ENCODE data around the gene DVL2.

DVL2 gene

DNA sequence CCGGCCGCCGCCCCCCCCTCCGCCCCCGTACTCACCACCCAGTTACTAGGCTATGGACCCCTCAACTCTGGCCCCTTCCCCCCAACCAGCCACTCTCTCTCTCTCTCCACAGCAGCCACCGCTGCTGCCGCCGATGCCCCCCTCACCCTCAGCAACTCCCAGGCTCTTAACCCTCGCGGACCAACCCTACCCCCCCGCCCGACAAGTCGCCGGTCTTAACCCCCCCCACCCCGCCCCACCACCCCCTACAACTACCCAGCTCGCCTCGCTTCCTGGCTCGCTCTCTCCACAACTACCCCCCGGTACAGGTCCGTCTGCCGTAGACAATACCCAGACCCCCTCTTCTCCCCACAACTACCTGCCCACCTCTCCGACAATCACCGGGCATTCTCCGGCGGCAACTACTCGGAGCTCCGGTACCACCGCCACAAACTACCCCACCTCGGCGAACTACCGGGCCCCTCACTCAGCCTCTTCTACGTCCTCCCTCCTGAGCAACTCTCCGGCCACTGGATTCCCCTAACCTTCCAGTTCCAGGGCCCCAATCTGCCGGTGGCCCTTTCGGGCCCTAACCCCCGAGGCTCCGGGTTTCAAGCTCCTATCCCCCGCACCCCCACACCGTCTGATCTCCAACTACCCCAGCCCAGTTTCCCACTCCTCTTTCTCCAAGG lies 4.2 kb upstream of the DVL2 start:
- in situ Hi-C loops (cut with MboI; ENCODE audit: low sequenced_read_pairs) = no loop called here

- in situ Hi-C loops (cut with MboI; ENCODE audit: low sequenced_read_pairs) = no loop called here
Observed at GRCh38 chr17:7237761-7238419, 3.6 kb upstream of the DVL2 start.

DNA sequence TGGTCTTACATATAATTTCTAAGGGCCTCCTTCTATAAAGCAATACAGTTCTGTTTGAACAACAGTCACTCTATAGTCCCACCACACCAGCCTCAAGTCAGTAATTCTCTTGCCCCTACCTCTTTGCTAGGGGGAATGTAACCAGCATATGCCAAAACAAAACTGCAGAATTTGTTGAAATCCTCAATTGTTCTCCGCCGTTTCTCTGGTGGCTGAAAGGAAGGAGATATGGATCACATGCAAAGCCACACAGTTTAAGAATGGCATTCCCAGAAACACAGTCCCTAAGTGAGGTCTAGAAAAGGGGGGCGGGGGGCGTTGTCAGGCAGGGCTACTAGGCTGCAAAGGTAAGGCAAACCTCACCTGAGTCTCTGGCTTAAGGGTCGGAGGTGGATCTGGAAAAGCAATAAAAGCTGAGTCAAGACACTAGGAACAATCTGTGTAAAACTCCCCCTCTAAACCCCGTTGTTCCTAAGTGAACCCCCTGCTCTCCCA lies 3.0 kb upstream of the DVL2 start:
- in situ Hi-C loops (cut with MboI; ENCODE audit: low sequenced_read_pairs) = no loop called here

DNA sequence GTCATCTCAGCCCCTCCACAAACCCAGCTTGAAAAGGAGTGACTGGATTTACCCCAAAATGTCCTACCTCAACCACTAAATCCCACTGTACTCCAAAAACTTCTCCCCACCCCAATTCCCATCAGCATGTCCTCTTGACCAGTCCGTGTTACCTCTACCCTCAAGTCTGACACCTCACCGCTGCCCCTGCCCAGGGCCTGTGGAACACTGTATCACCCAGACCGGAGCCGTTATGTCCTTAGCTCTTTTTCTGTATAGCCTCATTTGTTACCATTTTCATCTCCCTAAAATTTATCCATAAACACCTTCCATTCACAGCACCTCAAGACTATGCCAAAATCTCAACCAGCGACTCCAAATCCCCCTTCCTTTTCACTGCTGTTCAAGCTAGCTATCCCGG lies 2.5 kb upstream of the DVL2 start:
- in situ Hi-C loops (cut with MboI; ENCODE audit: low sequenced_read_pairs) = no loop called here

- in situ Hi-C loops (cut with MboI; ENCODE audit: low sequenced_read_pairs) = no loop called here
Observed at GRCh38 chr17:7235693-7236665, 1.7 kb upstream of the DVL2 start.

DNA sequence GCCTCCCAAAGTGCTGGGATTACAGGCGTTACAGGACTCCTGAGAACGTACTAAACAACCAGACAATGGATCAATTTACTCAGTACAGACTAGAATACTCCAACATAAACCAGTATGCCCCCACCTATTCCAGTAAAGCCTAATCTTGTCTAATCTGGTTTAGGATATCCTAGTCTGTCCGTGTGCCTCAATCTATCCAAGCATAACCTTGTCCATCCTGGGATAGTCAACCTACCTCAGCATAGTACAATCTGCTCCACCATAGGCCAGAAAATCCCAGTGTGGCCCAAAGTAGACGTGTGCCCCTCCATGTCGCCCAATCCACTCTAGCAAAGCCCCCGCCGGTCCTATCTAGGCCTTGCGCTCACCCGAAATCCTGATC lies 625 bp downstream of the DVL2 start:
- in situ Hi-C loops (cut with MboI; ENCODE audit: low sequenced_read_pairs) = no loop called here

DNA sequence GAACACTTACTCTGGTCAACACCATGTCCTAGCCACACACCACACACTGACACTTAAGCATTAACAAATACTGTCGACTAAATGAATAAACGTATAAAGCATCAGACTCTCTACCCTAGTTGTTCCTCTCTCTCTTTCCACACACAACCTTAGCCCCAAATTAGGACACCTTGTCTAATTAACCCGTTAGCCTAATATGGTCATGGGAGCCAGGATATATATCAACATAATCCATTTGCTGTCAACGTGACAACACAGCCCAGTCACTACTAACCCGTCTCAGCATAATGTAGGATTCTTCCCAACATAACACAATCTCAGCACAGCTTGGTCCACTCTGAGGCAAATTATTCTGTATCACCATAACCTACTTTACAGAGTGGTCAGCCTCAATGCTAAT lies 2.2 kb downstream of the DVL2 start:
- in situ Hi-C loops (cut with MboI; ENCODE audit: low sequenced_read_pairs) = no loop called here

- in situ Hi-C loops (cut with MboI; ENCODE audit: low sequenced_read_pairs) = no loop called here
Observed at GRCh38 chr17:7229504-7229903, 4.8 kb downstream of the DVL2 start.

- in situ Hi-C loops (cut with MboI; ENCODE audit: low sequenced_read_pairs) = no loop called here
Observed at GRCh38 chr17:7228920-7229319, 5.4 kb downstream of the DVL2 start.

GRCh38 chr17:7226721-7227710 lies 7.3 kb downstream of the DVL2 start:
- in situ Hi-C loops (cut with MboI; ENCODE audit: low sequenced_read_pairs) = no loop called here

GRCh38 chr17:7225711-7226331 lies 8.5 kb downstream of the DVL2 start:
- in situ Hi-C loops (cut with MboI; ENCODE audit: low sequenced_read_pairs) = no loop called here

DNA sequence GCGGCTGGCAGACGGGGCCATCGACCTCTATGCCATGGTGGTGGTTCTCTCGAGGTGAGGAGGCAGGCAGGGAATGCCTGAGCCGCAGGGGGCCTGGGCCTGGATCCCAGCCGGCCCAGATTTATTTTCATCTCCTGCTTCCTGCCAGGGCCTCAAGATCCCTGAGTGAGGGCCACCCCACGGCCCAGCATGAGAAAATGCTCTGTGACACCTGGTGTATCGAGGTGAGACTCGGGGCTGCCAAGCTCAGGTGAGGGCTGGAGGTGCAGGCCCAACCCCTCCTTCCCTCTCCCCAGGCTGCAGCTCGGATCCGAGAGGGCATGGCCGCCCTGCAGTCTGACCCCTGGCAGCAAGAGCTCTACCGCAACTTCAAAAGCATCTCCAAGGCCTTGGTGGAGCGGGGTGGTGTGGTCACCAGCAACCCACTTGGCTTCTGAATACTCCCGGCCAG lies 9.6 kb downstream of the DVL2 start:
- in situ Hi-C loops (cut with MboI; ENCODE audit: low sequenced_read_pairs) = no loop called here

GRCh38 chr17:7224110-7224509 lies 10.2 kb downstream of the DVL2 start:
- in situ Hi-C loops (cut with MboI; ENCODE audit: low sequenced_read_pairs) = no loop called here

DNA sequence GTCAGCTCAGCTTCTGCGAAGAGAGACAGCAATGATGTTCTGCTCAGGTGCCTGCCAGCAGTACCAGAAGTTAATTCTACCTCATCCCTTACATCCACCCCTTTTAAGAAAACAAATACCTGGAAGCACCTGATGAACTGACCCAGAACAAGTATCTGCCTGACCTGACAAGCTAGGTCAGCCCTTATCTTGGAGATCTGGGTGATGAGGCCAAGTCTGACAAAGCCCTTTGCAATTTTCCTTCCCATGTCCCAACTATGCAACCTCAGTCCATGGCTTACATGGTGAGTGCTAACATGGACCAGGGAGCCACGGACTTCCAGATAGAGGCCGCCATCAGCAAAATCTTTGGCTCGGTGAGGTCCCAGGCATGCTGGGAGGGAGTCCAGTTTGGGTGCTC lies 10.9 kb downstream of the DVL2 start:
- in situ Hi-C loops (cut with MboI; ENCODE audit: low sequenced_read_pairs) = no loop called here

DNA sequence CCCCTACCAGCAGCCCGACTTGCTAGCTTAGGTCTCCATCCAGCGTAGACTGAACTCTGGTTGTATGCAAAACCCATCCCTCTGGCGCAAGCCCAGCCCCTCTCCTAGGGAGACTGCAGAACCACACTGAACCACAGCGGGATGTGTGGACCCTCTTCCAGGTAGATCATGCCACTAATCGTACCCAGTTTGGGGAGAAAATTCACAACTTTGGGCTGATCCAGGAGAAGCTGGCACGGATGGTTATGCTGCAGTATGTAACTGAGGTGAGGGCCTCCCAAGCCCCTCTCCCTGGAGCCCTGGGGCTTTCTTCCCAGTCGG lies 11.4 kb downstream of the DVL2 start:
- in situ Hi-C loops (cut with MboI; ENCODE audit: low sequenced_read_pairs) = no loop called here

GRCh38 chr17:7222093-7222971 lies 12.0 kb downstream of the DVL2 start:
- in situ Hi-C loops (cut with MboI; ENCODE audit: low sequenced_read_pairs) = no loop called here

- in situ Hi-C loops (cut with MboI; ENCODE audit: low sequenced_read_pairs) = no loop called here
Observed at GRCh38 chr17:7221278-7222092, 12.8 kb downstream of the DVL2 start.

- in situ Hi-C loops (cut with MboI; ENCODE audit: low sequenced_read_pairs) = no loop called here
Observed at GRCh38 chr17:7220593-7221277, 13.6 kb downstream of the DVL2 start.
